ENCODE data around the gene CYP2W1. TPM values are rescaled to one million over a fixed set of nuclear protein-coding genes. Genes with fewer than 3 reads are reported as not detected.

The CYP2W1 gene
- total RNA-seq, 1 experiment from 2014 or later: not detected

- no peak overlapping the region for H3K9ac ChIP-seq (ENCODE audit: low read length)
- intact Hi-C loops (cut with micrococcal nuclease): no loop called here
- H3K79me2 ChIP-seq (ENCODE audit: insufficient read depth, low read length): peaks cover 4% of the 10 kb centered on the region; the same call in 1 of the 2 replicates
- no peaks in the 10 kb centered on the region for H3K9me3 ChIP-seq (ENCODE audit: control insufficient read depth in 1 of 2, insufficient read depth in 1 of 2, low read depth in 1 of 2, low read length in 2 of 2)
- no peaks in the 10 kb centered on the region for H4K20me1 ChIP-seq (ENCODE audit: insufficient read depth)
- CTCF ChIA-PET: no interaction called here
- POLR2A ChIA-PET: interaction anchor here (0.6 kb wide), 1 partner anchor 12 kb away, joined by 4 read pairs; no protein-coding TSS in a partner anchor
- no TSS peak for BruUV-seq (replicated peaks)
- H3K27me3 ChIP-seq (ENCODE audit: insufficient read depth, low read length): no peaks in the 10 kb centered on the region
- DNase-seq (ENCODE audit: low read depth, low spot score) (no peak), ATAC-seq (no peak)
- no peak overlapping the region for H3K4me3 ChIP-seq (replicated peaks in 1 of 2; ENCODE audit: low read depth in 1 of 2, low read length in 2 of 2)
- no peak overlapping the region for H3K27ac ChIP-seq (ENCODE audit: low read depth, low read length)
- TF ChIP-seq REST (IDR thresholded peaks at IDR 0.05; ENCODE audit: low read depth) (no peak), SRF (IDR thresholded peaks at IDR 0.05; ENCODE audit: low read depth) (no peak), ATF3 (IDR thresholded peaks at IDR 0.05) (no peak), FOSL1 (IDR thresholded peaks at IDR 0.05; ENCODE audit: low read depth) (no peak), SIN3A (IDR thresholded peaks at IDR 0.05; ENCODE audit: low read depth) (no peak)
- TF ChIP-seq, protein P1, sequence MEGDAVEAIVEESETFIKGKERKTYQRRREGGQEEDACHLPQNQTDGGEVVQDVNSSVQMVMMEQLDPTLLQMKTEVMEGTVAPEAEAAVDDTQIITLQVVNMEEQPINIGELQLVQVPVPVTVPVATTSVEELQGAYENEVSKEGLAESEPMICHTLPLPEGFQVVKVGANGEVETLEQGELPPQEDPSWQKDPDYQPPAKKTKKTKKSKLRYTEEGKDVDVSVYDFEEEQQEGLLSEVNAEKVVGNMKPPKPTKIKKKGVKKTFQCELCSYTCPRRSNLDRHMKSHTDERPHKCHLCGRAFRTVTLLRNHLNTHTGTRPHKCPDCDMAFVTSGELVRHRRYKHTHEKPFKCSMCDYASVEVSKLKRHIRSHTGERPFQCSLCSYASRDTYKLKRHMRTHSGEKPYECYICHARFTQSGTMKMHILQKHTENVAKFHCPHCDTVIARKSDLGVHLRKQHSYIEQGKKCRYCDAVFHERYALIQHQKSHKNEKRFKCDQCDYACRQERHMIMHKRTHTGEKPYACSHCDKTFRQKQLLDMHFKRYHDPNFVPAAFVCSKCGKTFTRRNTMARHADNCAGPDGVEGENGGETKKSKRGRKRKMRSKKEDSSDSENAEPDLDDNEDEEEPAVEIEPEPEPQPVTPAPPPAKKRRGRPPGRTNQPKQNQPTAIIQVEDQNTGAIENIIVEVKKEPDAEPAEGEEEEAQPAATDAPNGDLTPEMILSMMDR (IDR thresholded peaks at IDR 0.05 in 2 of 3, conservative IDR thresholded peaks at IDR 0.05 in 1 of 3; ENCODE audit: borderline replicate concordance in 1 of 3, insufficient read depth in 1 of 3, low read depth in 2 of 3, low read length in 2 of 3): no peak
- no peaks in the 10 kb centered on the region for H3K36me3 ChIP-seq (ENCODE audit: control insufficient read depth in 1 of 2, insufficient read depth in 2 of 2, low read length in 2 of 2)
- no peak overlapping the region for H2AFZ ChIP-seq (ENCODE audit: low read depth, low read length, poor library complexity, severe bottlenecking)
- H3K4me2 ChIP-seq (ENCODE audit: low read length): no peak overlapping the region
- H3K9me2 ChIP-seq (ENCODE audit: insufficient read depth): no peaks in the 10 kb centered on the region
- RAD21 ChIA-PET (ENCODE audit: low non-redundant PET in 1 of 2, low total read pairs in 2 of 2, uncharacterized antibody in 2 of 2, unreplicated experiment in 2 of 2): no interaction called here
- peaks cover 0 to 6% of the 10 kb centered on the region in 2 experiments; a peak in 1 of 4 replicates for H3K4me1 ChIP-seq (ENCODE audit: control insufficient read depth in 1 of 2, insufficient read depth in 2 of 2, low read length in 2 of 2)
These were observed 24.5 kb upstream of the CYP2W1 start for GRCh38 chr7:958221-959200.
